HCT116 (cell line): ENCODE measurements around the gene GET3. TPM values are rescaled to one million over a fixed set of nuclear protein-coding genes. Genes with fewer than 3 reads are reported as not detected.

Source experiments
- ATAC-seq: fragments of 200-7000 bp; cut with Tn5 transposase; 2 replicates; pipeline ENCODE4 v1.9.1; 2020; ENCODE audit warnings: mild to moderate bottlenecking, moderate library complexity
- BruUV-seq: library from RNA; stranded (reverse); fragments of 400-500 nt; replicated peaks from 2 replicates; lab custom pipeline; 2021; lab: Mats Ljungman, UMichigan
- CTCF ChIA-PET: fragments of 300-600 bp; sonication (Branson Sonifier 250); formaldehyde crosslinking; loops from one replicate; lab custom pipeline; 2021; ENCODE audit warnings: antibody characterized with exemption; lab: Charles Lee
- POLR2A ChIA-PET: fragments of 300-600, 350-600 bp; sonication (Branson Sonifier 250); formaldehyde crosslinking; loops from one replicate; lab custom pipeline; 2021; ENCODE audit warnings: antibody characterized with exemption; lab: Charles Lee
- RAD21 ChIA-PET, 2 experiments: fragments of 300-600 bp; sonication (Branson Sonifier 250); formaldehyde crosslinking; loops; one replicate each; lab custom pipeline; 2023; ENCODE audit warnings: low total read pairs in 2 of 2; ENCODE audit not compliant: uncharacterized antibody in 2 of 2, unreplicated experiment in 2 of 2, low non-redundant PET in 1 of 2; lab: Charles Lee
- DNase-seq: peaks from one replicate; pipeline ENCODE4 v3.0.0-alpha.2; 2010; ENCODE audit warnings: low read depth, low spot score
- H2AFZ ChIP-seq: fragments of 200-600 bp; shearing (Covaris generic), sonication (generic); 2 replicates; pipeline ENCODE4 v1.6.1; 2017; ENCODE audit warnings: low read depth, mixed run types, mixed read lengths, antibody characterized with exemption, low read length; ENCODE audit not compliant: poor library complexity, severe bottlenecking
- H3K27ac ChIP-seq: 2 replicates; pipeline ENCODE4 v1.5.1; 2012; ENCODE audit warnings: low read depth, low read length
- H3K27me3 ChIP-seq: fragments of 200-600 bp; sonication (generic); 2 replicates; pipeline ENCODE4 v1.6.1; 2016; ENCODE audit warnings: mixed run types, low read length, mixed read lengths; ENCODE audit not compliant: insufficient read depth
- H3K36me3 ChIP-seq, 2 experiments: fragments of 200-500 bp in 1 of 2; fragments of 200-600 bp in 1 of 2; sonication (Bioruptor generic) in 1 of 2; sonication (generic) in 1 of 2; 2 replicates each; pipeline versions ENCODE4 v1.5.1 to v1.6.1; 2014 to 2016; ENCODE audit warnings: low read length in 2 of 2, inconsistent platforms in 1 of 2, mixed read lengths in 1 of 2, mixed run types in 1 of 2; ENCODE audit not compliant: insufficient read depth in 2 of 2, control insufficient read depth in 1 of 2
- H3K4me1 ChIP-seq, 2 experiments: fragments of 200-600 bp in 1 of 2; sonication (generic) in 1 of 2; 2 replicates each; pipeline versions ENCODE4 v1.5.1 to v1.6.1; 2012 to 2017; ENCODE audit warnings: low read length in 2 of 2, inconsistent platforms in 1 of 2, mild to moderate bottlenecking in 1 of 2, mixed read lengths in 1 of 2, mixed run types in 1 of 2, moderate library complexity in 1 of 2; ENCODE audit not compliant: insufficient read depth in 2 of 2, control insufficient read depth in 1 of 2
- H3K4me2 ChIP-seq: fragments of 200-600 bp; sonication (generic); 2 replicates; pipeline ENCODE4 v1.6.1; 2017; ENCODE audit warnings: mixed run types, low read length, mixed read lengths
- H3K4me3 ChIP-seq, 2 experiments: fragments of 200-600 bp in 1 of 2; sonication (generic) in 1 of 2; replicated peaks in 1 of 2; 2 replicates each; pipeline ENCODE4 v1.5.1; 2011 to 2016; ENCODE audit warnings: low read length in 2 of 2, control low read depth in 1 of 2, low read depth in 1 of 2, mild to moderate bottlenecking in 1 of 2, mixed read lengths in 1 of 2, mixed run types in 1 of 2
- H3K79me2 ChIP-seq: fragments of 200-600 bp; sonication (generic); 2 replicates; pipeline ENCODE4 v1.6.1; 2017; ENCODE audit warnings: mild to moderate bottlenecking, mixed run types, low read length, moderate library complexity, mixed read lengths; ENCODE audit not compliant: insufficient read depth
- H3K9ac ChIP-seq: fragments of 200-600 bp; sonication (generic); 2 replicates; pipeline ENCODE4 v1.6.1; 2016; ENCODE audit warnings: low read length, mixed read lengths
- H3K9me2 ChIP-seq: fragments of 200-600 bp; sonication (generic), shearing (Covaris generic); 2 replicates; pipeline ENCODE4 v1.6.1; 2017; ENCODE audit warnings: mixed run types, mild to moderate bottlenecking, moderate library complexity; ENCODE audit not compliant: insufficient read depth
- H3K9me3 ChIP-seq, 2 experiments: fragments of 200-500 bp in 1 of 2; fragments of 200-600 bp in 1 of 2; sonication (Bioruptor generic) in 1 of 2; sonication (generic) in 1 of 2; 2 replicates each; pipeline ENCODE4 v1.6.1; 2014 to 2017; ENCODE audit warnings: low read length in 2 of 2, mixed read lengths in 2 of 2, inconsistent platforms in 1 of 2, low read depth in 1 of 2, mild to moderate bottlenecking in 1 of 2, mixed run types in 1 of 2, moderate library complexity in 1 of 2; ENCODE audit not compliant: control insufficient read depth in 1 of 2, insufficient read depth in 1 of 2
- H4K20me1 ChIP-seq: fragments of 200-600 bp; sonication (generic), shearing (Covaris generic); 2 replicates; pipeline ENCODE4 v1.6.1; 2017; ENCODE audit warnings: mixed run types, mild to moderate bottlenecking, moderate library complexity; ENCODE audit not compliant: insufficient read depth
- ELF1 ChIP-seq: IDR thresholded peaks from 2 replicates; pipeline ENCODE4 v1.6.1; 2012; ENCODE audit warnings: low read depth, borderline replicate concordance
- JUND ChIP-seq: IDR thresholded peaks from 2 replicates; pipeline ENCODE4 v1.6.1; 2012
- SRF ChIP-seq: IDR thresholded peaks from 2 replicates; pipeline ENCODE4 v1.6.1; 2012; ENCODE audit warnings: low read depth
- YY1 ChIP-seq: IDR thresholded peaks from 2 replicates; pipeline ENCODE4 v1.6.1; 2011; ENCODE audit warnings: low read length, low read depth, moderate library complexity, mild to moderate bottlenecking; ENCODE audit not compliant: insufficient replicate concordance; ENCODE audit errors: extremely low read depth
- ZFX ChIP-seq: fragments of 450-650 bp; IDR thresholded peaks from 2 replicates; pipeline ENCODE4 v1.6.1; 2017
- intact Hi-C: fragments of 100-400 bp; cut with micrococcal nuclease; formaldehyde crosslinking; loops from 2 replicates; pipeline ENCODE4 v1.10.0; 2022
- total RNA-seq: library from RNA; stranded (reverse); gene quantifications from one replicate; pipeline ENCODE4 v1.2.1, GENCODE V29; 2021; ENCODE audit not compliant: unreplicated experiment
- TF ChIP-seq, protein P1 (sequence below): IDR thresholded peaks from 2 replicates; pipeline ENCODE4 v1.6.1; 2012; ENCODE audit warnings: low read depth
- TF ChIP-seq, protein P2 (sequence below): IDR thresholded peaks from 2 replicates; pipeline ENCODE4 v1.6.1; 2012
- TF ChIP-seq, protein P3 (sequence below): IDR thresholded peaks from 2 replicates; pipeline ENCODE4 v1.6.1; 2012

Gene GET3
- total RNA-seq, 1 experiment from 2014 or later = 77.6 TPM

DNA sequence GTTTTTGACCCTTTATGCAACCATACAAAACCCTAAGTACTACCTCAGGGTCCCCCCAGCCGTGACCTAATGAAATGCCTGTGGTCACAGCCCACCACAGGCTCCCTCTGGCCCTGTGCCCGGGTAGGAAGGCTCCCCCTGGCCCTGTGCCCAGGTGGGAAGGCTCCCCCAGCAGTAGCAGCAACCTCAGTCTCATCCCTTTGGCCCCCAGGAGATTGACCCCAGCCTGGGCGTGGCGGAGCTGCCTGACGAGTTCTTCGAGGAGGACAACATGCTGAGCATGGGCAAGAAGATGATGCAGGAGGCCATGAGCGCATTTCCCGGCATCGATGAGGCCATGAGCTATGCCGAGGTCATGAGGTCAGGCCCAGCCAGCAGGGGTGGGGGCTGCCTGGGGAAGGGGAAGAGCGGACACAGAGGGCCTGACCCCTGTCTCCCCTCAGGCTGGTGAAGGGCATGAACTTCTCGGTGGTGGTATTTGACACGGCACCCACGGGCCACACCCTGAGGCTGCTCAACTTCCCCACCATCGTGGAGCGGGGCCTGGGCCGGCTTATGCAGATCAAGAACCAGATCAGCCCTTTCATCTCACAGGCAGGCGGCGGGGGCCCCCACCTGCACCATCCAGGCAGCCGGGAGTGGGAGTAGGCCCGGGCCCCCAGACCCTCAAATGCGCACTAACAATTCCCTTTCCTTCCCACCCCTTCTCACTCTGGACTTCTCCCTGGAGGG is 8.0 kb downstream of the GET3 start:
- Histone ChIP-seq H3K27me3 (no peaks in the 10 kb centered on the region), H3K9me3 (no peaks in the 10 kb centered on the region), H3K4me3 (no peak overlapping the region), H3K9me2 (no peaks in the 10 kb centered on the region), H3K4me2 (no peak overlapping the region), H3K79me2 (peaks cover 3% of the 10 kb centered on the region; the same call in 1 of the 2 replicates), H2AFZ (no peak overlapping the region), H3K27ac (no peak overlapping the region), H4K20me1 (no peaks in the 10 kb centered on the region), H3K4me1 (no peaks in the 10 kb centered on the region; a peak in 1 of 4 replicates), H3K36me3 (peaks cover 3 to 22% of the 10 kb centered on the region in 2 experiments; a peak in 3 of 4 replicates), H3K9ac (no peak overlapping the region)
- BruUV-seq = no TSS peak
- ChIA-PET CTCF (interaction anchor here (1.6 kb wide), 1 partner anchor 12 kb away, joined by 5 read pairs; no protein-coding TSS in a partner anchor), POLR2A (no interaction called here), RAD21 (no interaction called here)
- TF ChIP-seq JUND = no peak
- TF ChIP-seq, protein P1, sequence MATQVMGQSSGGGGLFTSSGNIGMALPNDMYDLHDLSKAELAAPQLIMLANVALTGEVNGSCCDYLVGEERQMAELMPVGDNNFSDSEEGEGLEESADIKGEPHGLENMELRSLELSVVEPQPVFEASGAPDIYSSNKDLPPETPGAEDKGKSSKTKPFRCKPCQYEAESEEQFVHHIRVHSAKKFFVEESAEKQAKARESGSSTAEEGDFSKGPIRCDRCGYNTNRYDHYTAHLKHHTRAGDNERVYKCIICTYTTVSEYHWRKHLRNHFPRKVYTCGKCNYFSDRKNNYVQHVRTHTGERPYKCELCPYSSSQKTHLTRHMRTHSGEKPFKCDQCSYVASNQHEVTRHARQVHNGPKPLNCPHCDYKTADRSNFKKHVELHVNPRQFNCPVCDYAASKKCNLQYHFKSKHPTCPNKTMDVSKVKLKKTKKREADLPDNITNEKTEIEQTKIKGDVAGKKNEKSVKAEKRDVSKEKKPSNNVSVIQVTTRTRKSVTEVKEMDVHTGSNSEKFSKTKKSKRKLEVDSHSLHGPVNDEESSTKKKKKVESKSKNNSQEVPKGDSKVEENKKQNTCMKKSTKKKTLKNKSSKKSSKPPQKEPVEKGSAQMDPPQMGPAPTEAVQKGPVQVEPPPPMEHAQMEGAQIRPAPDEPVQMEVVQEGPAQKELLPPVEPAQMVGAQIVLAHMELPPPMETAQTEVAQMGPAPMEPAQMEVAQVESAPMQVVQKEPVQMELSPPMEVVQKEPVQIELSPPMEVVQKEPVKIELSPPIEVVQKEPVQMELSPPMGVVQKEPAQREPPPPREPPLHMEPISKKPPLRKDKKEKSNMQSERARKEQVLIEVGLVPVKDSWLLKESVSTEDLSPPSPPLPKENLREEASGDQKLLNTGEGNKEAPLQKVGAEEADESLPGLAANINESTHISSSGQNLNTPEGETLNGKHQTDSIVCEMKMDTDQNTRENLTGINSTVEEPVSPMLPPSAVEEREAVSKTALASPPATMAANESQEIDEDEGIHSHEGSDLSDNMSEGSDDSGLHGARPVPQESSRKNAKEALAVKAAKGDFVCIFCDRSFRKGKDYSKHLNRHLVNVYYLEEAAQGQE = no peak
- TF ChIP-seq ELF1 = no peak
- TF ChIP-seq, protein P2, sequence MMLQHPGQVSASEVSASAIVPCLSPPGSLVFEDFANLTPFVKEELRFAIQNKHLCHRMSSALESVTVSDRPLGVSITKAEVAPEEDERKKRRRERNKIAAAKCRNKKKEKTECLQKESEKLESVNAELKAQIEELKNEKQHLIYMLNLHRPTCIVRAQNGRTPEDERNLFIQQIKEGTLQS = no peak
- TF ChIP-seq, protein P3, sequence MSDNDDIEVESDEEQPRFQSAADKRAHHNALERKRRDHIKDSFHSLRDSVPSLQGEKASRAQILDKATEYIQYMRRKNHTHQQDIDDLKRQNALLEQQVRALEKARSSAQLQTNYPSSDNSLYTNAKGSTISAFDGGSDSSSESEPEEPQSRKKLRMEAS = no peak
- no peak for TF ChIP-seq ZFX
- no peak for TF ChIP-seq YY1
- TF ChIP-seq SRF = no peak
- DNase-seq (no peak), ATAC-seq (no peak)
- intact Hi-C loops = no loop called here
